ENCODE results near the gene ACSL4.
"Not testable (repeated sequence)": the region's sequence is repeated elsewhere in the genome, so short reads cannot be mapped to it uniquely, and the experiment has no call there.

GRCh38 chrX:109657364-109657763 is 75.7 kb downstream of the ACSL4 start:
- TF ChIP-seq POLR2AphosphoS5, POLR2A (IDR thresholded peaks at IDR 0.05): not testable (repeated sequence)
